ENCODE data around the gene MACROD2.

DNA sequence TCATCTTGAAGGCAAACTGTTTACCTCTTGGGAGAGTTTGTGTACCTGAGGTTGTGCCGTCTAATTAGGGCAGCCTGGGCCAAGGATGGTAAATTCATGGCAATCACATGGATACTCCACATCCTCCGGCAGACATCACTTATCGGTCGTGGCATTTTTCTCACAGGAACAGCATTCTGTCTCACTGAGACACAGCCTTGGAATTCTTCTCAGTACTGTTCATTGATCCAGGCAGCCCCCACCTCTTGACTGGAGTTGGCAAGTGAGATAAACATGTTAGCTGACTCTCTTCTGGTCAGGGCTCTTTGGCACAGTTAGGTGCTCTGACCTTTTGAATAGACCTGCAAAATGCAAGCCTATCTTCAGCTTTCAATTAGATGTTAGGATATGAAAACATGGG, 853.5 kb downstream of the MACROD2 start:
- TF ChIP-seq, protein P1, sequence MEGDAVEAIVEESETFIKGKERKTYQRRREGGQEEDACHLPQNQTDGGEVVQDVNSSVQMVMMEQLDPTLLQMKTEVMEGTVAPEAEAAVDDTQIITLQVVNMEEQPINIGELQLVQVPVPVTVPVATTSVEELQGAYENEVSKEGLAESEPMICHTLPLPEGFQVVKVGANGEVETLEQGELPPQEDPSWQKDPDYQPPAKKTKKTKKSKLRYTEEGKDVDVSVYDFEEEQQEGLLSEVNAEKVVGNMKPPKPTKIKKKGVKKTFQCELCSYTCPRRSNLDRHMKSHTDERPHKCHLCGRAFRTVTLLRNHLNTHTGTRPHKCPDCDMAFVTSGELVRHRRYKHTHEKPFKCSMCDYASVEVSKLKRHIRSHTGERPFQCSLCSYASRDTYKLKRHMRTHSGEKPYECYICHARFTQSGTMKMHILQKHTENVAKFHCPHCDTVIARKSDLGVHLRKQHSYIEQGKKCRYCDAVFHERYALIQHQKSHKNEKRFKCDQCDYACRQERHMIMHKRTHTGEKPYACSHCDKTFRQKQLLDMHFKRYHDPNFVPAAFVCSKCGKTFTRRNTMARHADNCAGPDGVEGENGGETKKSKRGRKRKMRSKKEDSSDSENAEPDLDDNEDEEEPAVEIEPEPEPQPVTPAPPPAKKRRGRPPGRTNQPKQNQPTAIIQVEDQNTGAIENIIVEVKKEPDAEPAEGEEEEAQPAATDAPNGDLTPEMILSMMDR (optimal IDR thresholded peaks at IDR 0.05 in 1 of 3, IDR thresholded peaks at IDR 0.05 in 1 of 3, conservative IDR thresholded peaks at IDR 0.05 in 1 of 3; ENCODE audit: extremely low read depth in 1 of 3, insufficient read depth in 2 of 3, low read length in 3 of 3): no peak
- TF ChIP-seq EZH2 (IDR thresholded peaks at IDR 0.05; ENCODE audit: low read length): no peak
